HepG2 (cell line): ENCODE measurements around the gene ZFAND3. TPM values are rescaled to one million over a fixed set of nuclear protein-coding genes. Genes with fewer than 3 reads are reported as not detected.
A peak's percentile ranks its signal among the peaks of the same experiment; 100 is the strongest.

Experiments
- ATAC-seq: fragments of 200-7000 bp; cut with Tn5 transposase; 3 replicates; pipeline ENCODE4 v1.9.1; 2020; ENCODE audit warnings: mild to moderate bottlenecking, moderate library complexity
- BruUV-seq: library from RNA; stranded (reverse); fragments of 400-500 nt; replicated peaks from 2 replicates; lab custom pipeline; 2021; lab: Mats Ljungman, UMichigan
- CTCF ChIA-PET: fragments of 300-600 bp; formaldehyde crosslinking; extraction: SDS; loops from one replicate; lab custom pipeline; 2021; ENCODE audit warnings: low total read pairs, inconsistent platforms, low intra/inter-chr PET ratio; lab: Yijun Ruan, JAX
- POLR2A ChIA-PET: fragments of 350-600 bp; sonication (Branson Sonifier 250); formaldehyde crosslinking; loops from one replicate; lab custom pipeline; 2020; ENCODE audit warnings: antibody characterized with exemption, inconsistent platforms; lab: Yijun Ruan, JAX
- DNase-seq: peaks from one replicate; pipeline ENCODE4 v3.0.0-alpha.2; 2015; ENCODE audit warnings: low spot score
- FAIRE-seq: peaks from 3 replicates; lab custom pipeline; 2011; peaks lifted over from hg19 to GRCh38; lab: Jason Lieb, UNC
- H2AFZ ChIP-seq: one replicate; pipeline ENCODE4 v1.6.1; 2011; ENCODE audit warnings: low read length, inconsistent platforms
- H3K27ac ChIP-seq: fragments of 300-600 bp; 3 replicates; pipeline ENCODE4 v1.8.0; 2011; ENCODE audit warnings: mixed run types, mild to moderate bottlenecking, mixed read lengths, low read length, inconsistent platforms; ENCODE audit not compliant: insufficient read depth; ENCODE audit errors: extremely low read length
- H3K27me3 ChIP-seq, 2 experiments: fragments of 200-600 bp in 1 of 2; 2 replicates in 1 of 2; 3 replicates in 1 of 2; pipeline versions ENCODE4 v1.6.0 to v1.8.0; 2011; ENCODE audit warnings: low read length in 2 of 2, mild to moderate bottlenecking in 2 of 2, moderate library complexity in 2 of 2, inconsistent platforms in 1 of 2; ENCODE audit not compliant: insufficient read depth in 2 of 2, control insufficient read depth in 1 of 2
- H3K36me3 ChIP-seq, 2 experiments: fragments of 200-600 bp in 1 of 2; replicated peaks in 1 of 2; 2 replicates in 1 of 2; 3 replicates in 1 of 2; pipeline versions ENCODE4 v1.5.1 to v1.8.0; 2011; ENCODE audit warnings: low read length in 2 of 2, inconsistent platforms in 1 of 2; ENCODE audit not compliant: insufficient read depth in 2 of 2, control insufficient read depth in 1 of 2
- H3K4me1 ChIP-seq: 2 replicates; pipeline ENCODE4 v1.5.1; 2012; ENCODE audit warnings: low read length, inconsistent platforms; ENCODE audit not compliant: insufficient read depth
- H3K4me2 ChIP-seq: 2 replicates; pipeline ENCODE4 v1.6.0; 2011; ENCODE audit warnings: low read depth, low read length, inconsistent platforms
- H3K4me3 ChIP-seq, 3 experiments: fragments of 200-600 bp in 1 of 3; sonication (generic), shearing (Covaris generic) in 1 of 3; replicated peaks in 1 of 3; 2 replicates each; pipeline ENCODE4 v1.5.1; 2011 to 2016; ENCODE audit warnings: low read length in 3 of 3, inconsistent platforms in 2 of 3, low read depth in 2 of 3, mild to moderate bottlenecking in 2 of 3, control low read depth in 1 of 3, mixed read lengths in 1 of 3; ENCODE audit not compliant: insufficient read depth in 1 of 3
- H3K79me2 ChIP-seq: one replicate; pipeline ENCODE4 v1.6.1; 2011; ENCODE audit warnings: low read length, inconsistent platforms; ENCODE audit not compliant: insufficient read depth
- H3K9ac ChIP-seq: 2 replicates; pipeline ENCODE4 v1.6.0; 2011; ENCODE audit warnings: mild to moderate bottlenecking, low read depth, low read length, inconsistent platforms; ENCODE audit not compliant: insufficient read depth
- H3K9me3 ChIP-seq: 2 replicates; pipeline ENCODE4 v1.5.1; 2012; ENCODE audit warnings: mild to moderate bottlenecking, low read length
- H4K20me1 ChIP-seq: 2 replicates; pipeline ENCODE4 v1.6.0; 2011; ENCODE audit warnings: inconsistent platforms, mild to moderate bottlenecking, low read length, moderate library complexity; ENCODE audit not compliant: insufficient read depth
- EED ChIP-seq: sonication (generic); formaldehyde crosslinking; IDR thresholded peaks from 2 replicates; pipeline ENCODE4 v1.5.0; 2020; ENCODE audit warnings: mild to moderate bottlenecking, missing genetic modification reagents
- ELF1 ChIP-seq: sonication (generic); formaldehyde crosslinking; IDR thresholded peaks from 2 replicates; pipeline ENCODE4 v1.4.0; 2020; ENCODE audit warnings: missing genetic modification reagents
- EP300 ChIP-seq, 3 experiments: sonication (generic) in 1 of 3; formaldehyde crosslinking in 1 of 3; IDR thresholded peaks; 2 replicates each; pipeline versions ENCODE4 v1.5.1 to v1.6.1; 2011 to 2020; ENCODE audit warnings: low read depth in 2 of 3, low read length in 2 of 3, borderline replicate concordance in 1 of 3, improper control_type of control experiment in 1 of 3, mild to moderate bottlenecking in 1 of 3, missing genetic modification reagents in 1 of 3, moderate library complexity in 1 of 3
- FOXO1 ChIP-seq: sonication (generic); formaldehyde crosslinking; IDR thresholded peaks from 2 replicates; pipeline ENCODE4 v1.4.0; 2020; ENCODE audit warnings: missing genetic modification reagents
- HIVEP1 ChIP-seq: sonication (generic); formaldehyde crosslinking; IDR thresholded peaks from 2 replicates; pipeline ENCODE4 v1.4.0; 2020; ENCODE audit warnings: mild to moderate bottlenecking, missing genetic modification reagents
- JUND ChIP-seq: sonication (generic); formaldehyde crosslinking; IDR thresholded peaks from 2 replicates; pipeline ENCODE4 v1.8.0; 2022; ENCODE audit warnings: mild to moderate bottlenecking, missing genetic modification reagents
- PAWR ChIP-seq: sonication (generic); formaldehyde crosslinking; IDR thresholded peaks from 2 replicates; pipeline ENCODE4 v1.4.0; 2020; ENCODE audit warnings: missing genetic modification reagents, mild to moderate bottlenecking, borderline replicate concordance
- PITX1 ChIP-seq: sonication (generic); formaldehyde crosslinking; IDR thresholded peaks from 2 replicates; pipeline ENCODE4 v1.5.1; 2020; ENCODE audit warnings: mild to moderate bottlenecking, missing genetic modification reagents
- RAD21 ChIP-seq: fragments of 450-650 bp; formaldehyde crosslinking; IDR thresholded peaks from 2 replicates; pipeline ENCODE4 v1.5.0; 2020; ENCODE audit warnings: mild to moderate bottlenecking
- SAP130 ChIP-seq: IDR thresholded peaks from 2 replicates; pipeline ENCODE4 v1.6.1; 2016; ENCODE audit warnings: low read depth
- STAG1 ChIP-seq: sonication (generic); formaldehyde crosslinking; IDR thresholded peaks from 2 replicates; pipeline ENCODE4 v1.4.0; 2020; ENCODE audit warnings: missing genetic modification reagents
- TBP ChIP-seq: sonication (generic); formaldehyde crosslinking; IDR thresholded peaks from 2 replicates; pipeline ENCODE4 v1.5.0; 2020; ENCODE audit warnings: missing genetic modification reagents
- TOE1 ChIP-seq: sonication (generic); formaldehyde crosslinking; IDR thresholded peaks from 2 replicates; pipeline ENCODE4 v1.4.0; 2020; ENCODE audit warnings: mild to moderate bottlenecking, missing genetic modification reagents
- ZC3H13 ChIP-seq: sonication (generic); formaldehyde crosslinking; IDR thresholded peaks from 2 replicates; pipeline ENCODE4 v1.8.1; 2023; ENCODE audit warnings: mild to moderate bottlenecking, missing genetic modification reagents, moderate library complexity
- ZNF24 ChIP-seq: fragments of 450-650 bp; IDR thresholded peaks from 2 replicates; pipeline ENCODE4 v1.6.1; 2017; ENCODE audit warnings: antibody characterized with exemption, mild to moderate bottlenecking
- ZNF44 ChIP-seq: sonication (generic); formaldehyde crosslinking; IDR thresholded peaks from 2 replicates; pipeline ENCODE4 v1.5.1; 2020; ENCODE audit warnings: mild to moderate bottlenecking, missing genetic modification reagents
- ZNF543 ChIP-seq: sonication (generic); formaldehyde crosslinking; IDR thresholded peaks from 2 replicates; pipeline ENCODE4 v1.4.0; 2020; ENCODE audit warnings: mild to moderate bottlenecking, missing genetic modification reagents
- ZNF781 ChIP-seq: sonication (generic); formaldehyde crosslinking; IDR thresholded peaks from 2 replicates; pipeline ENCODE4 v1.5.1; 2020; ENCODE audit warnings: borderline replicate concordance, mild to moderate bottlenecking, missing genetic modification reagents; ENCODE audit errors: not compliant biosample characterization
- WGBS: methylation state at CpG from one replicate; pipeline ENCODE4 v1.1.6; 2017; ENCODE audit warnings: low lambda C conversion rate; 5-methylcytosine and 5-hydroxymethylcytosine counted together
- in situ Hi-C: cut with HindIII; loops from 2 replicates; pipeline ENCODE4 v1.10.0; 2017; ENCODE audit warnings: low pct_unique_long_range_greater_than_20kb; ENCODE audit not compliant: extremely low pct_ligation_motif_present
- intact Hi-C: fragments of 100-400 bp; cut with micrococcal nuclease; formaldehyde crosslinking; loops from one replicate; pipeline ENCODE4 v1.10.0; 2022; ENCODE audit not compliant: unreplicated experiment
- polyA plus RNA-seq, 8 experiments: library from polyadenylated mRNA; depleted of rRNA in 3 of 8; stranded (reverse) in 7 of 8; unstranded in 1 of 8; fragments of >200 nt; fragmentation: Illumina TruSeq in 4 of 8; extraction: Trizol in 4 of 8; gene quantifications; 2 replicates each; pipeline versions ENCODE4 v1.2.1 to v1.2.3, GENCODE V29; 2011 to 2016; ENCODE audit warnings: low read depth in 4 of 8, missing spikeins in 1 of 8, mixed read lengths in 1 of 8; ENCODE audit not compliant: insufficient read depth in 1 of 8
- total RNA-seq, 5 experiments: library from RNA; depleted of rRNA; stranded (reverse); fragments of >200 nt; fragmentation: Illumina TruSeq; extraction: Trizol; gene quantifications; 2 replicates each; pipeline ENCODE4 v1.2.3, GENCODE V29; 2016; ENCODE audit warnings: low read depth in 1 of 5
- TF ChIP-seq, protein P1 (sequence below): sonication (generic); formaldehyde crosslinking; IDR thresholded peaks from 2 replicates; pipeline ENCODE4 v1.4.0; 2020; ENCODE audit warnings: missing genetic modification reagents, borderline replicate concordance
- TF ChIP-seq, protein P2 (sequence below): sonication (generic); formaldehyde crosslinking; IDR thresholded peaks from 2 replicates; pipeline ENCODE4 v1.4.0; 2020; ENCODE audit warnings: mild to moderate bottlenecking, missing genetic modification reagents
- TF ChIP-seq, protein P3 (sequence below): conservative IDR thresholded peaks from 2 replicates; pipeline ENCODE4 v1.6.1; 2018; ENCODE audit warnings: missing genetic modification reagents

Gene ZFAND3
- total and polyA plus RNA-seq, 2 of the 13 experiments (the other 11 are each of a cell fraction or from before 2014, with no cell fraction given) = 16.4 to 17.1 TPM

DNA sequence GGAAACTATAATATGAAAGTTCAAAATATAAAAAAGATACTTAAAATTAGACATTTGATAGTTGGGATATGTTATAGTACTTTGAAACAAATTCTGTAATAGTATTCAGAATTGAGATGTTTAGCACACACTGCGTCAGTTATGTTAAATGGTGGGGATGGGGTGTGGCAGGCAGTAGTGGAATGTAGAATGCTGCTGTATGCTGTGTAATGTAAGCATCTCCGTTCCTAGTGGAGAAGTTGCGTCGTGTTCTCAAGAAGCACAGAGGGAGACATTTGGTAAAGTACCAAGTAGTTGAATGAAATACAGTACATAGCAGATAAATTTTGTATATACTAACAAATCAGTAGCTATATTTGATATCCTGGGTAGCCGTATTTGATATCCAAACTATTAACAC lies 192.4 kb downstream of the ZFAND3 start (continued):
- TF ChIP-seq, protein P1, sequence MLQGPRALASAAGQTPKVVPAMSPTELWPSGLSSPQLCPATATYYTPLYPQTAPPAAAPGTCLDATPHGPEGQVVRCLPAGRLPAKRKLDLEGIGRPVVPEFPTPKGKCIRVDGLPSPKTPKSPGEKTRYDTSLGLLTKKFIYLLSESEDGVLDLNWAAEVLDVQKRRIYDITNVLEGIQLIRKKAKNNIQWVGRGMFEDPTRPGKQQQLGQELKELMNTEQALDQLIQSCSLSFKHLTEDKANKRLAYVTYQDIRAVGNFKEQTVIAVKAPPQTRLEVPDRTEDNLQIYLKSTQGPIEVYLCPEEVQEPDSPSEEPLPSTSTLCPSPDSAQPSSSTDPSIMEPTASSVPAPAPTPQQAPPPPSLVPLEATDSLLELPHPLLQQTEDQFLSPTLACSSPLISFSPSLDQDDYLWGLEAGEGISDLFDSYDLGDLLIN (CRISPR knock-in tag) = no peak
- TF ChIP-seq HIVEP1 = no peak
- no peak for TF ChIP-seq ELF1 (CRISPR knock-in tag)
- TF ChIP-seq FOXO1 (CRISPR knock-in tag) = no peak
- TF ChIP-seq, protein P2, sequence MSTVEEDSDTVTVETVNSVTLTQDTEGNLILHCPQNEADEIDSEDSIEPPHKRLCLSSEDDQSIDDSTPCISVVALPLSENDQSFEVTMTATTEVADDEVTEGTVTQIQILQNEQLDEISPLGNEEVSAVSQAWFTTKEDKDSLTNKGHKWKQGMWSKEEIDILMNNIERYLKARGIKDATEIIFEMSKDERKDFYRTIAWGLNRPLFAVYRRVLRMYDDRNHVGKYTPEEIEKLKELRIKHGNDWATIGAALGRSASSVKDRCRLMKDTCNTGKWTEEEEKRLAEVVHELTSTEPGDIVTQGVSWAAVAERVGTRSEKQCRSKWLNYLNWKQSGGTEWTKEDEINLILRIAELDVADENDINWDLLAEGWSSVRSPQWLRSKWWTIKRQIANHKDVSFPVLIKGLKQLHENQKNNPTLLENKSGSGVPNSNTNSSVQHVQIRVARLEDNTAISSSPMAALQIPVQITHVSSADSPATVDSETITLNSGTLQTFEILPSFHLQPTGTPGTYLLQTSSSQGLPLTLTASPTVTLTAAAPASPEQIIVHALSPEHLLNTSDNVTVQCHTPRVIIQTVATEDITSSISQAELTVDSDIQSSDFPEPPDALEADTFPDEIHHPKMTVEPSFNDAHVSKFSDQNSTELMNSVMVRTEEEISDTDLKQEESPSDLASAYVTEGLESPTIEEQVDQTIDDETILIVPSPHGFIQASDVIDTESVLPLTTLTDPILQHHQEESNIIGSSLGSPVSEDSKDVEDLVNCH (CRISPR knock-in tag) = no peak
- TF ChIP-seq ZC3H13 (CRISPR knock-in tag) = no peak
- no peak for TF ChIP-seq ZNF543
- TF ChIP-seq JUND (CRISPR knock-in tag) = no peak
- no peak for TF ChIP-seq TBP
- no peak for TF ChIP-seq TOE1 (CRISPR knock-in tag)

DNA sequence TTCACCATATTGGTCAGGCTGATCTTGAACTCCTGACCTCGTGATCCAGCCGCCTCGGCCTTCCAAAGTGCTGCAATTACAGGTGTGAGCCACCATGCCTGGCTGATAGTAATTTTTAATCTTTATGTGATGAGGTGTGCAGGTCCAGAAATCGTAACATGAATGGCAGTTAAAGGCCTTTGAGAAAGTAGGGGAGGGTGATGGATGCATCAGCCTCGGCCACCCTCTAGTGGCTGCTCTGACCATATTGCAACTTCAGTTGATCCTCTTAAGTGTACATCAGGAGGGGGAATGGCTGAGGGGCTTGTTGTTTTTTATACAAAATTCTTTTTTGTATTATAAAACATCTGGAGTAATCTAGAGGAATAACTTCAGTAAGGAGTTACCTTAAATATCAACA lies 193.0 kb downstream of the ZFAND3 start:
- H2AFZ ChIP-seq = no peak overlapping the region
- BruUV-seq = no TSS peak
- H3K4me2 ChIP-seq = no peak overlapping the region
- CTCF ChIA-PET = interaction anchor here (0.6 to 3.4 kb wide), 7 partner anchors 12 to 481 kb away, joined by 3 to 19 read pairs (median 4); no protein-coding TSS in a partner anchor
- H3K9ac ChIP-seq = no peak overlapping the region
- peaks cover 3% of the 10 kb centered on the region for H3K79me2 ChIP-seq
- in situ Hi-C loops (loop anchor here (5.0 kb wide), 1 partner anchor 270 kb away; no protein-coding TSS in a partner anchor), intact Hi-C loops (loop anchor here (1.0 to 10.0 kb wide), 5 partner anchors 150 to 318 kb away; partner anchors contain the start of gene MDGA1)
- H3K4me3 ChIP-seq = no peak overlapping the region
- WGBS = 56% methylated on average over 5 of the region's 5 CpGs
- no peaks in the 10 kb centered on the region for H3K27me3 ChIP-seq
- FAIRE-seq = peak; percentile 61
- peaks cover 10% of the 10 kb centered on the region; the same call in 1 of the 2 replicates for H3K4me1 ChIP-seq
- H4K20me1 ChIP-seq = peaks cover 7% of the 10 kb centered on the region; the same call in 1 of the 2 replicates
- POLR2A ChIA-PET = no interaction called here
- peak; percentile 57 for DNase-seq
- H3K27ac ChIP-seq = no peak overlapping the region
- H3K9me3 ChIP-seq = peaks cover 5% of the 10 kb centered on the region
- peak; percentile 95 for ATAC-seq
- peaks cover 0 to 2% of the 10 kb centered on the region in 2 experiments; a peak in 1 of 5 replicates for H3K36me3 ChIP-seq
- TF ChIP-seq PITX1 (CRISPR knock-in tag) (peak; percentile 29; the same call in 1 of the 2 replicates), ZNF781 (CRISPR knock-in tag) (peak; percentile 45), PAWR (CRISPR knock-in tag) (no peak), ZNF24 (0 out of 2 replicates have a peak, but pooled peaks have one; percentile 11), ZNF44 (CRISPR knock-in tag) (no peak), SAP130 (peak; percentile 32; the same call in 1 of the 2 replicates), RAD21 (peak; percentile 88), EP300 (IDR thresholded peaks at IDR 0.05; ENCODE audit: low read depth in 2 of 2, low read length in 2 of 2) (no peak), EP300 (CRISPR knock-in tag; IDR thresholded peaks at IDR 0.05; ENCODE audit: borderline replicate concordance) (no peak), STAG1 (CRISPR knock-in tag) (peak; percentile 96), EED (CRISPR knock-in tag) (no peak)
- TF ChIP-seq, protein P3, sequence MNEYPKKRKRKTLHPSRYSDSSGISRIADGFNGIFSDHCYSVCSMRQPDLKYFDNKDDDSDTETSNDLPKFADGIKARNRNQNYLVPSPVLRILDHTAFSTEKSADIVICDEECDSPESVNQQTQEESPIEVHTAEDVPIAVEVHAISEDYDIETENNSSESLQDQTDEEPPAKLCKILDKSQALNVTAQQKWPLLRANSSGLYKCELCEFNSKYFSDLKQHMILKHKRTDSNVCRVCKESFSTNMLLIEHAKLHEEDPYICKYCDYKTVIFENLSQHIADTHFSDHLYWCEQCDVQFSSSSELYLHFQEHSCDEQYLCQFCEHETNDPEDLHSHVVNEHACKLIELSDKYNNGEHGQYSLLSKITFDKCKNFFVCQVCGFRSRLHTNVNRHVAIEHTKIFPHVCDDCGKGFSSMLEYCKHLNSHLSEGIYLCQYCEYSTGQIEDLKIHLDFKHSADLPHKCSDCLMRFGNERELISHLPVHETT (CRISPR knock-in tag) = 0 out of 2 replicates have a peak, but pooled peaks have one; percentile 29
